IMR-90 (cell line): Measurements from ENCODE around the gene C2orf69. TPM values are rescaled to one million over a fixed set of nuclear protein-coding genes. Genes with fewer than 3 reads are reported as not detected.

Experiments
- ATAC-seq: fragments of 200-7000 bp; cut with Tn5 transposase; 2 replicates; pipeline ENCODE4 v1.9.1; 2020; ENCODE audit warnings: low read depth, mild to moderate bottlenecking, moderate library complexity
- Bru-seq: library from RNA; stranded (reverse); fragments of 400-500 nt; gene quantifications from one replicate; lab custom pipeline; 2021; lab: Mats Ljungman, UMichigan
- BruChase-seq, 2 experiments: library from RNA; stranded (reverse); fragments of 400-500 nt; gene quantifications; one replicate each; lab custom pipeline; 2021; lab: Mats Ljungman, UMichigan
- BruUV-seq: library from RNA; stranded (reverse); fragments of 400-500 nt; replicated peaks from 2 replicates; lab custom pipeline; 2021; lab: Mats Ljungman, UMichigan
- CTCF ChIA-PET: fragments of 300-600 bp; formaldehyde crosslinking; extraction: SDS; loops from one replicate; lab custom pipeline; 2021; ENCODE audit warnings: antibody characterized with exemption; lab: Yijun Ruan, JAX
- POLR2A ChIA-PET: fragments of 300-600 bp; sonication (Branson Sonifier 250); formaldehyde crosslinking; loops from one replicate; lab custom pipeline; 2022; ENCODE audit warnings: antibody characterized with exemption; ENCODE audit not compliant: unreplicated experiment; lab: Charles Lee
- DNase-seq: peaks from one replicate; pipeline ENCODE4 v3.0.0; 2013
- H2AFZ ChIP-seq: replicated peaks from 2 replicates; pipeline ENCODE3; 2013; ENCODE audit warnings: low read length, mild to moderate bottlenecking; ENCODE audit not compliant: poor library complexity
- H2AK5ac ChIP-seq: 2 replicates; pipeline ENCODE4 v1.6.1; 2013; ENCODE audit warnings: low read depth, low read length, inconsistent platforms
- H2AK9ac ChIP-seq: replicated peaks from 2 replicates; pipeline ENCODE3; 2013; ENCODE audit warnings: mild to moderate bottlenecking, low read depth, low read length, moderate library complexity; ENCODE audit not compliant: poor library complexity
- H2BK120ac ChIP-seq: 2 replicates; pipeline ENCODE4 v1.6.1; 2013; ENCODE audit warnings: low read depth, low read length, inconsistent platforms
- H2BK15ac ChIP-seq: 3 replicates; pipeline ENCODE4 v1.6.1; 2013; ENCODE audit warnings: low read depth, low read length, inconsistent platforms
- H2BK20ac ChIP-seq: 2 replicates; pipeline ENCODE4 v1.6.1; 2013; ENCODE audit warnings: low read depth, mild to moderate bottlenecking, inconsistent platforms, low read length, moderate library complexity
- H2BK5ac ChIP-seq: 2 replicates; pipeline ENCODE4 v1.6.1; 2013; ENCODE audit warnings: mild to moderate bottlenecking, low read depth, low read length, inconsistent platforms; ENCODE audit not compliant: poor library complexity, severe bottlenecking
- H3K14ac ChIP-seq: replicated peaks from 2 replicates; pipeline ENCODE4 v1.6.1; 2013; ENCODE audit warnings: low read depth, low read length, inconsistent platforms
- H3K18ac ChIP-seq: 2 replicates; pipeline ENCODE4 v1.6.1; 2013; ENCODE audit warnings: low read depth, low read length, control low read depth
- H3K23ac ChIP-seq: 2 replicates; pipeline ENCODE4 v1.6.1; 2013; ENCODE audit warnings: low read depth, low read length, inconsistent platforms
- H3K27ac ChIP-seq: 2 replicates; pipeline ENCODE4 v1.5.1; 2013; ENCODE audit warnings: mild to moderate bottlenecking, control low read depth, low read length; ENCODE audit not compliant: insufficient read depth
- H3K27me3 ChIP-seq: 2 replicates; pipeline ENCODE4 v1.6.1; 2013; ENCODE audit warnings: low read length; ENCODE audit not compliant: control insufficient read depth, insufficient read depth
- H3K36me3 ChIP-seq: 2 replicates; pipeline ENCODE4 v1.6.1; 2013; ENCODE audit warnings: low read length, mixed read lengths; ENCODE audit not compliant: control insufficient read depth, insufficient read depth
- H3K4ac ChIP-seq: 2 replicates; pipeline ENCODE4 v1.6.1; 2013; ENCODE audit warnings: low read depth, low read length, inconsistent platforms
- H3K4me1 ChIP-seq: 2 replicates; pipeline ENCODE4 v1.6.1; 2013; ENCODE audit warnings: low read length, mixed read lengths; ENCODE audit not compliant: control insufficient read depth, insufficient read depth
- H3K4me2 ChIP-seq: 2 replicates; pipeline ENCODE4 v1.6.1; 2013; ENCODE audit warnings: low read depth, mild to moderate bottlenecking, control low read depth, low read length, moderate library complexity
- H3K4me3 ChIP-seq: 2 replicates; pipeline ENCODE4 v1.5.1; 2013; ENCODE audit warnings: low read depth, mild to moderate bottlenecking, control low read depth, low read length, moderate library complexity; ENCODE audit not compliant: insufficient read depth
- H3K56ac ChIP-seq: 2 replicates; pipeline ENCODE4 v1.6.1; 2013; ENCODE audit warnings: low read length, inconsistent platforms; ENCODE audit not compliant: insufficient read depth; ENCODE audit errors: extremely low read depth
- H3K79me1 ChIP-seq, 2 experiments: 2 replicates each; pipeline ENCODE4 v1.6.1; 2013; ENCODE audit warnings: low read length in 2 of 2, inconsistent platforms in 1 of 2, low read depth in 1 of 2
- H3K9ac ChIP-seq: 2 replicates; pipeline ENCODE4 v1.6.1; 2013; ENCODE audit warnings: low read depth, low read length, control low read depth
- H3K9me1 ChIP-seq: 2 replicates; pipeline ENCODE4 v1.6.1; 2013; ENCODE audit warnings: low read length, inconsistent platforms; ENCODE audit not compliant: insufficient read depth
- H3K9me3 ChIP-seq: 2 replicates; pipeline ENCODE4 v1.6.1; 2013; ENCODE audit warnings: low read length; ENCODE audit not compliant: control insufficient read depth, insufficient read depth
- H4K20me1 ChIP-seq: 2 replicates; pipeline ENCODE4 v1.6.1; 2013; ENCODE audit warnings: low read length, inconsistent platforms; ENCODE audit not compliant: insufficient read depth
- H4K5ac ChIP-seq: 2 replicates; pipeline ENCODE4 v1.6.1; 2013; ENCODE audit warnings: mild to moderate bottlenecking, low read depth, low read length, control low read depth
- H4K8ac ChIP-seq, 2 experiments: 2 replicates each; pipeline ENCODE4 v1.6.1; 2013; ENCODE audit warnings: low read depth in 2 of 2, low read length in 2 of 2, control low read depth in 1 of 2, inconsistent platforms in 1 of 2
- H4K91ac ChIP-seq: 2 replicates; pipeline ENCODE4 v1.6.1; 2013; ENCODE audit warnings: low read depth, low read length, inconsistent platforms; ENCODE audit not compliant: insufficient read depth
- MAFK ChIP-seq: IDR thresholded peaks from 2 replicates; pipeline ENCODE4 v1.6.1; 2012; ENCODE audit warnings: low read depth, low read length, improper control_type of control experiment
- MAZ ChIP-seq: IDR thresholded peaks from 2 replicates; pipeline ENCODE4 v1.6.1; 2012; ENCODE audit warnings: low read depth, mild to moderate bottlenecking, low read length, improper control_type of control experiment, moderate library complexity, borderline replicate concordance
- MXI1 ChIP-seq: IDR thresholded peaks from 2 replicates; pipeline ENCODE4 v1.6.1; 2012; ENCODE audit warnings: low read depth, mild to moderate bottlenecking, low read length, moderate library complexity, borderline replicate concordance
- POLR2A ChIP-seq: IDR thresholded peaks from 2 replicates; pipeline ENCODE4 v1.6.1; 2012; ENCODE audit warnings: mild to moderate bottlenecking, low read depth, low read length
- WGBS, 2 experiments: methylation state at CpG; one replicate each; pipeline versions ENCODE4 v1.1.5 to v1.1.7; 2013; ENCODE audit warnings: missing lambda C conversion rate in 2 of 2; ENCODE audit not compliant: insufficient read length in 1 of 2; ENCODE audit errors: extremely low coverage in 2 of 2; 5-methylcytosine and 5-hydroxymethylcytosine counted together
- dilution Hi-C: fragments of 300-500 bp; cut with HindIII; formaldehyde crosslinking; loops from one replicate; pipeline ENCODE4 v1.14.3; 2018; ENCODE audit warnings: low sequenced_read_pairs; ENCODE audit not compliant: unreplicated experiment
- in situ Hi-C: fragments of 300-500 bp; cut with MboI; formaldehyde crosslinking; loops from 3 replicates; pipeline ENCODE4 v1.14.3; 2019; ENCODE audit warnings: low sequenced_read_pairs, inconsistent platforms, mixed read lengths
- intact Hi-C: fragments of 100-400 bp; cut with micrococcal nuclease; formaldehyde crosslinking; loops from 2 replicates; pipeline ENCODE4 v1.10.0; 2022
- long read RNA-seq: library from polyadenylated mRNA; unstranded; transcript quantifications from one replicate; pipeline ENCODE4 v2.0.0, GENCODE V29; 2021; ENCODE audit not compliant: unreplicated experiment
- polyA plus RNA-seq, 3 experiments: library from polyadenylated mRNA; depleted of rRNA; stranded (reverse); fragments of >200 nt; gene quantifications; 2 replicates each; pipeline ENCODE4 v1.2.3, GENCODE V29; 2012; ENCODE audit warnings: low replicate concordance in 1 of 3
- total RNA-seq: library from RNA; depleted of rRNA; stranded (reverse); fragments of >200 nt; gene quantifications from 2 replicates; pipeline ENCODE4 v1.2.3, GENCODE V29; 2012; rRNA removed
- TF ChIP-seq, protein P1 (sequence below): conservative IDR thresholded peaks from 2 replicates; pipeline ENCODE4 v1.5.1; 2012; ENCODE audit warnings: mild to moderate bottlenecking, low read depth, low read length, improper control_type of control experiment

C2orf69 gene, protein sequence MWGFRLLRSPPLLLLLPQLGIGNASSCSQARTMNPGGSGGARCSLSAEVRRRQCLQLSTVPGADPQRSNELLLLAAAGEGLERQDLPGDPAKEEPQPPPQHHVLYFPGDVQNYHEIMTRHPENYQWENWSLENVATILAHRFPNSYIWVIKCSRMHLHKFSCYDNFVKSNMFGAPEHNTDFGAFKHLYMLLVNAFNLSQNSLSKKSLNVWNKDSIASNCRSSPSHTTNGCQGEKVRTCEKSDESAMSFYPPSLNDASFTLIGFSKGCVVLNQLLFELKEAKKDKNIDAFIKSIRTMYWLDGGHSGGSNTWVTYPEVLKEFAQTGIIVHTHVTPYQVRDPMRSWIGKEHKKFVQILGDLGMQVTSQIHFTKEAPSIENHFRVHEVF
- total RNA-seq (4.7 and 11.1 TPM in 2 replicates), polyA plus RNA-seq (2012; rRNA removed) (3.0 and 3.1 TPM in 2 replicates), Bru-seq, nascent RNA (percentile 72 among the genes with signal in this experiment), BruChase-seq, experiment 1, labeled RNA remaining after a 6-hour chase (percentile 65 among the genes with signal in this experiment), BruChase-seq, experiment 2, labeled RNA remaining after a 2-hour chase (percentile 78 among the genes with signal in this experiment)
- 1.3 and 1.8 TPM in 2 replicates for polyA plus RNA-seq (2012; cell fraction: cytosol; rRNA removed)
- 1.3 and 1.4 TPM in 2 replicates for polyA plus RNA-seq (2012; cell fraction: nucleus; rRNA removed; ENCODE audit: low replicate concordance)
- long read RNA-seq, transcript C2orf69-201 (2 exons, 3,728 nt): major isoform, 39 of 42 reads
- long read RNA-seq, partial matches to known transcripts: 2 of 42 reads
- long read RNA-seq, other reads (novel, unspliced or antisense): 1 of 42 reads

DNA sequence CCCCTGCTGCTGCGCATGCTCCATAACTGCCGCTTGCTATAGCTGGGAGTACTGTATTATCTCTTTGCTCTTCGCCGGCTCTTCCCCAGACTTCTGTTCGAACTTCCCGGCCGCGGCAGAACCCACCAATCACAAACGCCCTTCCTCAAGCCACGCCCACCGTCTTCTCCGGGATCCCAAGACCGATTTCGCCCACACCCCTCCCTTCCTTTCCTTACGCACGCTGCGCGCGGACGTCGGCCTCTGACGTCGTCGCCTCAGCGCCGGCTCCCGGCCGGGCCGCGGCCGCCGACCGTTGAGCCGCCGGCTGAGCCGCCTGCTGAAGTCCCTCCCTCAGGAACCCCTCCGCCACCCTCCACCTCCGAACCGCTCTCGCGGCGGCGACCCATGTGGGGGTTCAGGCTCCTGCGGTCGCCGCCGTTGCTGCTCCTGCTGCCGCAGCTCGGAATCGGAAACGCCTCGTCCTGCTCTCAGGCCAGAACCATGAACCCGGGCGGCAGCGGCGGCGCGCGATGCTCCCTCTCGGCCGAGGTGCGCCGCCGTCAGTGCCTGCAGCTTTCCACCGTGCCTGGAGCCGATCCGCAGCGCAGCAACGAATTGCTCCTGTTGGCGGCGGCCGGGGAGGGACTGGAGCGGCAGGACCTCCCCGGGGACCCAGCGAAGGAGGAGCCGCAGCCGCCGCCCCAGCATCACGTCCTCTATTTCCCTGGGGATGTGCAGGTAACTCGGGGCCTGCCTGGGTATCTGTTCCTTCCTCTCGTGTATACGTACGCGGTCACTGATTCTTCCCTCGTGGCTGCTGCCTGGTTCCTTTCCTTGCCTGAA, at the start of gene C2orf69:
Gene C2orf69 (plus strand): TSS at position 242 of the 825 bp plus-strand sequence. CDS start 146 bp downstream, at position 388.
- BruUV-seq: no TSS peak
- POLR2A ChIA-PET: no interaction called here

More for the DNA sequence above, at the start of gene C2orf69:
- Histone ChIP-seq H3K56ac (peak within 1 kb of the TSS; percentile 77), H2AK9ac (peak within 1 kb of the TSS; percentile 70), H2BK15ac (no peak within 1 kb of the TSS), H3K4me2 (peak within 1 kb of the TSS; percentile 76), H4K91ac (peak within 1 kb of the TSS; percentile 66; the same call in 1 of the 2 replicates), H3K14ac (peak within 1 kb of the TSS; percentile 91), H2AK5ac (peak within 1 kb of the TSS; percentile 61), H4K5ac (peak within 1 kb of the TSS; percentile 30; the same call in 1 of the 2 replicates), H3K18ac (no peak within 1 kb of the TSS; the same call in 1 of the 2 replicates), H3K4me1 (no peaks in the 10 kb centered on the region), H3K9me3 (no peaks in the 10 kb centered on the region), H3K4ac (peak within 1 kb of the TSS; percentile 85), H3K36me3 (peaks cover 3% of the 10 kb centered on the region), H3K27me3 (no peaks in the 10 kb centered on the region), H3K27ac (peak within 1 kb of the TSS; percentile 90), H4K8ac (peak within 1 kb of the TSS; percentile 71 to 87), H3K4me3 (peak within 1 kb of the TSS; percentile 80), H4K20me1 (peaks cover 15% of the 10 kb centered on the region; the same call in 1 of the 2 replicates), H3K9me1 (no peaks in the 10 kb centered on the region), H3K23ac (peak within 1 kb of the TSS; percentile 87), H2BK20ac (no peak within 1 kb of the TSS), H3K79me1 (peaks cover 5 to 14% of the 10 kb centered on the region in 2 experiments; a peak in 3 of 4 replicates), H2BK5ac (peak within 1 kb of the TSS; percentile 85), H3K9ac (peak within 1 kb of the TSS; percentile 87), H2AFZ (peak within 1 kb of the TSS; percentile 99), H2BK120ac (peak within 1 kb of the TSS; percentile 63; the same call in 1 of the 2 replicates)
- TF ChIP-seq MXI1 (peak; percentile 52), MAFK (no peak), MAZ (peak; percentile 52; the same call in 1 of the 2 replicates), POLR2A (peak; percentile 85)
- TF ChIP-seq, protein P1, sequence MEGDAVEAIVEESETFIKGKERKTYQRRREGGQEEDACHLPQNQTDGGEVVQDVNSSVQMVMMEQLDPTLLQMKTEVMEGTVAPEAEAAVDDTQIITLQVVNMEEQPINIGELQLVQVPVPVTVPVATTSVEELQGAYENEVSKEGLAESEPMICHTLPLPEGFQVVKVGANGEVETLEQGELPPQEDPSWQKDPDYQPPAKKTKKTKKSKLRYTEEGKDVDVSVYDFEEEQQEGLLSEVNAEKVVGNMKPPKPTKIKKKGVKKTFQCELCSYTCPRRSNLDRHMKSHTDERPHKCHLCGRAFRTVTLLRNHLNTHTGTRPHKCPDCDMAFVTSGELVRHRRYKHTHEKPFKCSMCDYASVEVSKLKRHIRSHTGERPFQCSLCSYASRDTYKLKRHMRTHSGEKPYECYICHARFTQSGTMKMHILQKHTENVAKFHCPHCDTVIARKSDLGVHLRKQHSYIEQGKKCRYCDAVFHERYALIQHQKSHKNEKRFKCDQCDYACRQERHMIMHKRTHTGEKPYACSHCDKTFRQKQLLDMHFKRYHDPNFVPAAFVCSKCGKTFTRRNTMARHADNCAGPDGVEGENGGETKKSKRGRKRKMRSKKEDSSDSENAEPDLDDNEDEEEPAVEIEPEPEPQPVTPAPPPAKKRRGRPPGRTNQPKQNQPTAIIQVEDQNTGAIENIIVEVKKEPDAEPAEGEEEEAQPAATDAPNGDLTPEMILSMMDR: no peak
- WGBS, 2 experiments: 0% methylated on average over 44 of the region's 85 CpGs; no CpG with 5 or more reads in 1 of the 2 experiments
- ATAC-seq (peak; percentile 96), DNase-seq (peak; percentile 98)
- CTCF ChIA-PET: no interaction called here
- dilution Hi-C loops: no loop called here
- intact Hi-C loops: no loop called here
- in situ Hi-C loops: no loop called here
